NCI-H2107 treated with DMSO at 0.1 percent for 48 hours (cell line): ENCODE results near the gene PCBP1.
A peak's percentile ranks its signal among the peaks of the same experiment; 100 is the strongest.
"Not testable (repeated sequence)": the region's sequence is repeated elsewhere in the genome, so short reads cannot be mapped to it uniquely, and the experiment has no call there.

Experiments
- DNase-seq: peaks from one replicate; lab custom pipeline; 2025; ENCODE audit not compliant: unreplicated experiment; lab: John Stamatoyannopoulos, UW

The PCBP1 gene

DNA sequence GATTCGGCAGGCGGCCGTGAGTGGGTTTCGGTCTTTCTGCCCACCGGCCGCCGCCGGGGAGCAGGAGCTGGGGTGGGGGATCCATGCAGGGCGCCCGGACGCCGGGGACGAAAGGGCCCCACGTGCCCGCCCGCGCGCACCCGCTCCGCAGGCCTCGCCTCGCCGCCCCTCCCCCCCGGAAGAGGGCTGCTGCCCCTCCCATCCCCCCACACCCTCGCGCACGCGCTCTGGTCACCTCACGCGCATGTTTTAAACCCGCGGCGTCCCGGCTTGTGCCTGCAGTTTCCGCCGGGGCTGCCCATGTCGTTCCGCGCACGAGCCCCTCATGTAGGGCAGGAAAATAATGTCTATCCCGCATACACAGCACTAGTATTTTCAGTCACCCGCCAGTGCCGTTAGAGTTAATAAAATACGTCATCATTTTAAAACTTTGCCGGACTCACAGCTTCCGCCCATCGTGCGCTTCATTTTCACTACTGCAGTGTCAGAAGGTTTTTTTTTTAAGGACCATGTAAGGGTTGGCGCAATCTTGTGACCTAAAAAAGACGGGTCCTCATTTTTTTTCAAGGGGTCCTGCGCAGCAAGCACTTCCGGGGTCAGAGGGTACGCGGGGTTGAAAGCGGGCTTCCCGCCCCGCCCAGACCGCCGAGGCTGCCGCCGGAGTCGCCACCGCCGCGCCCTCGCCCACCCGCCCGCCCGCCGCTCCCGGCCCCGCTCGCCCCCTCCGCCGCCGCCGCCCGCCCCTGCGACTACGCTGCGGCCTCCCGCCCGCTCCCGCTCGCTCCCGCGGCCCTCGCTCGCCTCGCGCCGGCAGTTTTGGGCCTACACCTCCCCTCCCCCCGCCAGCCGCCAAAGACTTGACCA is at the start of gene PCBP1:
Gene PCBP1 (plus strand): TSS at position 640 of the 864 bp plus-strand sequence. CDS start 267 bp downstream, outside the sequence.
- peak; percentile 72 for DNase-seq

DNA sequence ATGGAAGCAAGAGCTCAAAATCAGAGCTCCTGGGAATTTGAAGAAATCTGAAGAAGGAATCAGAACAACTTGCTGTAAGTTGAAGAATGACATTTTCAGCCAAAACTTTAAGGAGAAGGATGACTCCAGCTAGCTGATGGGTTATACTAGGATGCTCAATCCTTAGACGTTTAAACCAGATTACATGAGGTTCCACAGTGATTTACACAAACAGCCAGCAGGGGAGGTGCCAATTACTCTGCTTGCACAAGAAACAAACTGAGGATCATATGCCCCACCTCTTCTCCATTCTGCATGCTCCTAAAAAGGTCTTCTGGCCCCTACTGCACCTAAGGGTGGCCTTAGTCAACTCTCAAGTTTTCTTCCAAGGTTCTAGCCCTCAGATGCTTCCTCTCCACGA is 47.9 kb upstream of the PCBP1 start:
- DNase-seq, result no peak

DNA sequence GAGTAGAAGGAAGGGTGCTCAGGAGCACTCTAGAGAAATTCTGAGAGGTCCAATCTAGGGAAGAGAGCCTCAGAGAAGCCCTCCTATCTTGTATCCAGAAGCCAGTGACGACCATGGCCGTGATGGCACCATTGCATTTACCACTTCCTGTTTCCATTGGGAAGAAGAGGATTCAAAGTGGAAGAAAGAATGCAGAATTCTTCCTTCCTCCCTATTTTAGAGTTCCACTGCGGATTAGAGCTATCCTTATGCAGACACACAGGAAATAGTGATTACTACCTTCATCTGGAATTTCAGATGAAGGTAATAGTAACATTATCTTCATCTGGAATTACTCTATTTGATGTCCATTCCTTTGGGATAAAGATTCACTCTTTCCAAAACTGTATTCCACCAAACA is 45.6 kb upstream of the PCBP1 start:
- no peak for DNase-seq

DNA sequence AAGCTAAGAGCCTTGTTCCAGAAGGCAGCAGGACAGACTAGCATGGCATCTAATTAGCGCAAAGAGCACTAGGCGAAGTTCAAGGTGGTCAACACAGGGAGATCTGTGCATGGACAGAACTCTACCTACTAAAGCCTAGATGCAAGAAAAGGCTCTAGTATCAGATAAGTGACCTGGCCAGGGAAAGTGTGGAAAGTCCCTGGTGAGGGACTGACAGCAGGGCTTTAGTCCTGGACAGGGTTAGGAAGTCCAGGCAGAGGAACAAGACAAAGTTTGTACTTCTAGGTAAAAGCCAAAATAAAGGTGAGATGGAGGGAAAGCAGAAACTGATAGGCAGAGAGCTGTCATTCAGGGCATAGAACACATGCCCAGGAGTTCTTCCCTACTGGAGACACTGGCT is 45.0 kb upstream of the PCBP1 start:
- DNase-seq, result no peak

DNA sequence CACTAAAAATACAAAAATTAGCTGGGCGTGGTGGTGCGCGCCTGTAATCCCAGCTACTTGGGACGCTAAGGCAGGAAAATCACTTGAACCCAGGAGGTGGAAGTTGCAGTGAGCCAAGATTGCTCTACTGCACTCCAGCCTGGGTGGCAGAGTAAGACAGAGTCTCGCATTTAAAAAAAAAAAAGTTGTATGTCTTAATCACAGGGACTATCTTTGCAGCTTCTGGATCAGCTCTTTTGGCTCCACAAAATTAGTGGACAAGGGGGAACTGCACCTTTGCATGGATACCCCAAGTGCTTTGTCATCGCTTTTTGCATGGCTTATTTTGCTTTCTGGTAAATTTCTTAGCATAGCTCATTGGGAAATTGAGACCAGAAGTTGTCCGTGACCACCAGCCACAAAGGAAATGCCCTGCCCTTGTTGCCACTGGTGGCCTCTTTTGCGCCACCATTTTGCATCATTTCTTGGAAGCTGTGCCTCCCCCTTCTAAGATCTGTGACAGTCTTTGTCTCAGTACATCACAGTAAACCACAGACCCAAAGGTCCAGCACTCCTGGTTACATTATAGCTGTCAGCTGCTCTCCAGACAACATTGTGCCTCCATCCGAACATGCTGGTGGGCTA is 43.9 kb upstream of the PCBP1 start:
- no peak for DNase-seq

DNA sequence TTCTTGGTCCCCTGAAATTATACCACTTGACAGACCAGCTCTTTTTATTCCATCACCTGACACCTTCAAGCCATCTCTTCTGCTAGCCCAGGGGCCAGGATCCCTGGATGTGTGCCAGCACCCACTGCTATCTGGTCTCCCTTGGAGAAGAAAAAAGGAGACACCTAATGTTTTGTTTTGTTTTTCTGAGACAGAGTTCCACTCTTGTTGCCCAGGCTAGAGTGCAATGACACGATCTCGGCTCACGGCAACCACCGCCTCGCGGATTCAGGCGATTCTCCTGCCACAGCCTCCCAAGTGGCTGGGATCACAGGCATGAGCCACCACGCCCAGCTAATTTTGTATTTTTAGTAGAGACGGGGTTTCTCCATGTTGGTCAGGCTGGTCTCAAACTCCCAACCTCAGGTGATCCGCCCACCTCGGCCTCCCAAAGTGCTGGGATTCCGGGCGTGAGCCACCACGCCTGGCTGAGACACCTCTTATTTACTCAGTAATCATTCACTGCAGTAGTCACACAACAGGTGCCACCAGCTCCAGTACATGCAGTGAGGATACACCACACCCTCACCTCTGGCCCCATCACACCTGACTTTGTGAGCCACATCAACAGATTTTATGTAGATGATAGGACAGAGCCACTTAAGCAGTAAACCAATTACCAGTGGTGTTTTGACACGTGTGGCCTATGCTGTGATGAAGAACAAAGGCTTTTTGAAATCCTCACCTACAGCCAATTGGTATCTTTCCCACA is 42.8 kb upstream of the PCBP1 start:
- no peak for DNase-seq

DNA sequence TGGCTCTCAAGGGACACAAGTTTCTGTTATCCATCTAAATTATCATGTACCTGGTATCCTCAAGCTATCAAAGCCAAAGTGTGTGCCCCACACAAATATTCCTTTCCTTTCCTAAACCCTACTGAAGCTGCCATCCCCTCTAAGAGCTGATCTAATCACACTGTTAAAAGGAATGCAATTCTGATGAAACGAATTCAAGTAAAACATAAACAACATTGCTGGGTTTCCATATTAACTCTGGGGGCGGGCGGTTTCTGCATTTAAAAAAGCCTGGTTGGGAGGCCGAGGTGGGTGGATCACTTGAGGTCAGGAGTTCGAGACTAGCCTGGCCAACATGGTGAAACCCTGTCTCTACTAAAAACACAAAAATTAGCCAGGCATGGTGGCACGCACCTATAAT is 41.9 kb upstream of the PCBP1 start:
- no peak for DNase-seq

DNA sequence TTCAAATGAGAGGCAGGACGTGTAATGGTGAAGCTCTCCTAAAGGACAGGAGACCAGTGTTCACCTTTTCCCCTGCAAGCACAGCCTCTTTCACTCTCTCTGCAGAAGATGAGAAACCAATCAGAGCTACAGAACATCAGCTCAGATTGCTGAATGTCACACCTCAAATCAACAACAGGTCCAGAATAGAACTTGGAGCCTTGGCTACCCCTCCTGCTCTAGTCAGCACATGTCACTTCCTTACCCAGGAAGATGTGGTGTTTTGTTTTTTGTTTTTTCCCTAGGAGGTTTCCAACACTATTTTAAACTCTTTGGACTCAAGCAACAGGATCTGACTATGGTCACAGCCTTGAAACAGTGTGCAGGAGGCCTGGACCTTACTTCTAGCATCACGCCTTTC is 41.3 kb upstream of the PCBP1 start:
- no peak for DNase-seq

DNA sequence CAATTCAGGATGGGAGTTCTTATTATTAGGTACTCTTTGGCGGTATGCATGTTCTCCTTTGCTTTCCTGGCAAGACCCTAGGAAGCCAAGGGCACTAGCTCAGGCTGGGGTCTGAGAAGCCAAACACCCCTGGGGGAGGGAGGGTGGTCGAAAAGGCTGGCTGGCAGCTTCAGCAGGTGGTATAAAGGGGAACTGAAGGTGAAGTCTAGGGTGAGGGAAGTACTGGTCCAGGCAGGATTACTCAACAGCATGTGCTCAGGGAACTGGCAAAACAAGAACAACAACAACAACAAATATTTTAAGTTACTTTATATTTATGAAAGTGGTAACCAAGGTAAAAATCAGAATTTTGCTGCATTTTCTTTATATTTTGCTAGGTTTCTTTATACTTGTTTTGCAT is 40.7 kb upstream of the PCBP1 start:
- no peak for DNase-seq

DNA sequence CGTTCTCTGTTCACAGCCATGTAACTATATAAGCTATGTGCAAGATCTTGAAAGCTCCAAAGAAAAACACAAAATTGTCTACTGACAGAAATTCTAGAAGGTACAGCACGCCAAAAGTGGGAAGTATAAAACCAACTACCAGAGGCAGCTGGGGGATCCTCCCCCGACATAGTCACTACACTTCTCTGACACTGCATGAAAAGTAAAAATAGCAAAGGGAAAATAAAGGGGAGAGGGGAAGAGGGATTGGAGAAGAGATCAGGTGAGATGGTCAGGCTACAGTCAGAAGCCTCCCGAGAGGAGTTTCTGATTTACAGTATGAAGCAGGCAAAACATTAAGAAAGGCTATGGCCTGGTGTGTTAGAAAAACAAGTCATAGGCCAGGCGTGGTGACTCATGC is 39.8 kb upstream of the PCBP1 start:
- no peak for DNase-seq

DNA sequence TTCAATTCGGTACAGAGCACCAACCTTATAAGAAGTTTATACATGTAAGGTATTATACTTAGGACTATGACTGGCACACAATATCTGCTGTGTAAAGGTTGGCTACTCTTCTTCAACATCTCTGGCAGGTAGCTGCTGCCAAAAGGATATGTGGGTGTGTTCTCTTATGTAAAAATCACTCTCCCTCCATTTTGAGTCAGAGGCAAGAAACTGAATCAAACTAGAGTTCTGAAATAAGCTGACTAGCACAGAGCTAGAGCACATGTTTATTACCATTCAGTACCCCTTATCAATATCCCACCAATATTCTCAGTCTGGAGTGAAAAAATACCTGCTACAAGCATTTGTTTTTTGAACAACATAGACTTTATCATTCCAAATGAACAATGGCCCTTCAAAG is 38.0 kb upstream of the PCBP1 start:
- no peak for DNase-seq

DNA sequence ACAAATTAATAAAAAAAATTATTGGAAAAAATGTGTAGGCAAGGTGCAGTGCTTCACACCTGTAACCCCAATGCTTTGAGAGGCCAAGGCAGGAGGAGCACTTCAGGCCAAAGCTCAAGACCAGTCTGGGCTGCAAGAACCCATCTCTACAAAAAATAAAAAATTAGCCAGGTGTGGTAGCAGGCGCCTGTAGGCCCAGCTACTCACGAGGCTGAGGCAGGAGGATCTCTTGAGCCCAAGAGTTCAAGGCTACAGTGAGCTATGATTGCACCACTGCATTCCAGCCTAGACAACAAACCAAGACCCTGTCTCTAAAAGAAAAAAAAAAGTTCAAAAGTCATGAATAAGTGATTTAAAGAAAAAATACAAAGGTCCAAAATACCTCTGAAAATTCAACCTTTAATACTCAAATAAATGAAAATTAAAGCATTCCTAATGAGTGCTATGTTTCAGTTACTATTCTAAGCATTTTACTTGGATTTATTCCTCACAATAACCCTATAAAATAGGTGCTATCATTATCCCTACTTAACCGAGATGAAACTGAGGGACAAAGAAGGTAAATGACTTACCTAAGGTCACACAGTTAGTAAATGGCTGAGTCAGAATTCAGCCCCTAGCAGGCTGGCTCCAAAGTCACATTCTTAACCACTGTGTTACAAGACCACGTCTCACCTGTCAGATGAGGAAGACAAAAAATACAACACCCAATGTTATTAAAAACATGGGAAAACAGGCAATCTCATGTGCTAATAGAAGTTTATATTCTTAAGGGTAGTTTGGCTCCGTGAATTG is 36.4 kb upstream of the PCBP1 start:
- DNase-seq, result no peak

DNA sequence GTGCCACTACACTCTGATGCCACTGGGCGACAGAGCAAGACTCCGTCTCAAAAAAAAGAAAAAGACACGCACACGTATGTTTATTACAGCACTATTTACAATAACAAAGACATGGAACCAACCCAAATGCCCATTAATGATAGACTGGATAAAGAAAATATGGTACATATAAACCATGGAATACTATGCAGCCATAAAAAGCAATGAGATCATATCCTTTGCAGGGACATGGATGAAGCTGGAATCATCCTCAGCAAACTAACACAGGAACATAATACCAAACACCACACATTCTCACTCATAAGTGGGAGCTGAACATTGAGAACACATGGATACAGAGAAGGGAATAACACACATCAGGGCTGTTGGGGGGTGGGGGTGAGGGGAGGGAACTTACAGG is 32.0 kb upstream of the PCBP1 start:
- DNase-seq, result not testable (repeated sequence)

DNA sequence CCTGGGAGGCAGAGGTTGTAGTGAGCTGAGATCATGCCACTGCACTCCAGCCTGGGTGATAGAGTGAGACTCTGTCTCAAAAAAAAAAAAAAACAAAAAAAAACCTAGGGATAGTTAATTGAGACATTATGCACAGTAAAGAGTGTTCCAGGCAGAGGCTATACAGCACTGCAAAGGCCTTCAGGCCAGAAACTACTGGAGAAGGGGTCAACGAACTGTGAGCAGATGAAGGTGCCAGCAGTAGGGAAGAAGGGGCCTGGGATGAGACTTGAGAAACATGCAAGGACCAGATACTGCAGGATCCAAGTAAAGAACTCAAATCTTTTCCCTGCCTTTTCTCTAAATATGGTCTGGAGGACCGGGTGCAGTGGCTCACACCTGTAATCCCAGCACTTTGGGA is 26.0 kb upstream of the PCBP1 start:
- DNase-seq, result no peak

DNA sequence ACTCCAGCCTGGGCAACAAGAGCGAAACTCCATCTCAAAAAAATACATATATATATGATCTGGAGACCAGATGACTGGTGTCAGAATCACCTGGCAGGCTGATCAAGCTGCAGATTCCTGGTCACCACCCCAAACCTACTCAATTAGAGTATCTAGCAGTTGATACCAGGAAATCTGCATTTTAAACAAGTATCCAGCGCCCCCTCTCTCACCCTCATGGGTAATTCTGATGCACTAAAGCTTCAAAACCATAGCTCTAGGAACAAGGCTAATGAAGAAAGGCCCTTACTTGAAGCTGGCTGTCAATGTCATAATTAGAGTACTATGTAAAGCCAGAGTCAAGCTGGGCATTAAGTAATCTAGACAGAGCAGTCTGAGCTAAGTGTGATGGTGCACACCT is 25.0 kb upstream of the PCBP1 start:
- no peak for DNase-seq

DNA sequence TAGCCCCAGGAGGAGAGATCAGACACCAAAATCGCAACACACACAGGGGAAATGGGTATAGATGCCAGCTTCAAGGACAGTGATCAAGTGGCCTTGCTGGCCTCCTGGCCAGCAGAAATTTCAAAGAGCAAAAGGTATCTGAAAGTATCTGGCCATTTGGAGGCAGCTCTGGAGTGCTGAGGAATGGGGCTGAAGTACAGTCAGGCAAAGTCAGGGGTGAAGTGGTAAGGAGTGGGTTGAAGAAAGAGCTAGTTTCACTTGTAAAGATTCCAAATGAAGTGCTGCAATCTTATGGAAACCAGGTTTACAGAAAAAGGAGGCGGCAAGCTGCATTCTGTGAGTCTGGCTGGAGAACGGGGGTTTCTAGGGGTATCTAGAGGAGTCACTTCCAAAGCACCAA is 19.2 kb upstream of the PCBP1 start:
- DNase-seq, result no peak

DNA sequence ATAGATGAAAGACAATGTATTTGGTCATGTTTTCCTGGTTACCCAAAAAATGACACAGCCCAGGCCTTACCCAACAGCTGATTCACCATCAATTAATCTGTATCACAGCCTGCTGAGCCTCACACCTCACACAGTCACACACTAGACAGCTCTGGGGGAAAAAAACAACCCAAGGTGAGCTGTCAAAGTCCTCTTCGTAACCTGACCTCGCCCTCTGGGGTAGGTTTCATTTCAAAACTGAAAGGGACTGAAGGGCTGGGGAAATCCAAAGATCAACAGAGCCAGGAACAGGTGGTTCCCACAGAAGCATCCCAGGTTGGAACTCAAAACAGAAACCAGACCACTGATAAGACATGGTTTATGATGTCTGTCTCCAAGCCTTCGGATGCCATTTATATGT is 18.2 kb upstream of the PCBP1 start:
- peak; percentile 71 for DNase-seq

DNA sequence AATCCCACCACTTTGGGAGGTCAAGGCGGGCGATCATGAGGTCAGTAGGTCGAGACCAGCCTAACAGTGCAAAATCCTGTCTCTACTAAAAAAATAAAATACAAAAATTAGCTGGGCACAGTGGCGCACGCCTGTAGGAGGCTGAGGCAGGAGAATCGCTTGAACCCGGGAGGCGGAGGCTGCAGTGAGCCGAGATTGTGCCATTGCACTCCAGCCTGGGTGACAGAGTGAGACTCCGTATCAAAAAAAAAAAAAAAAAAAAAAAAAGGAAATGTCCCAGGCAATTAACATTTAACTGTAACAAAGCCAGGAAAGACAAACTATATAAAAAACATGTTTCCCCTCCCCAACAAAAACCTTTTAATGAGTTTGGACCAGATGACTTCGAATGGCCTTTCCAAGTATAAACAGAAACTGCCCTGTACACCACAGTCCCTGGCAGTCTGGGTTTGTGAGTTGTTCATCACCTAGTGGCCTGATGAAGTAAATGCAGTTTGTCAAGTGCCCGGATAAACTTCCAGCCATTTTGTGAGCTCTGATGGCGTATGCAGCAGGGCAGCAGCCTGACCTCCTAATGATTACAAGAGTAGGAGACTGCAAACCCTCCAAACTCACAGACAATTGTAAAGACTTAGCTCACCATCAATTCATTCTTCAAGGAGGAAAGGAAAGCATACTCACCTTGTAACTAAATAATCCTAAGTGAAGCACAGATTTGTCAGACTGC is 16.6 kb upstream of the PCBP1 start:
- peak; percentile 83 for DNase-seq

DNA sequence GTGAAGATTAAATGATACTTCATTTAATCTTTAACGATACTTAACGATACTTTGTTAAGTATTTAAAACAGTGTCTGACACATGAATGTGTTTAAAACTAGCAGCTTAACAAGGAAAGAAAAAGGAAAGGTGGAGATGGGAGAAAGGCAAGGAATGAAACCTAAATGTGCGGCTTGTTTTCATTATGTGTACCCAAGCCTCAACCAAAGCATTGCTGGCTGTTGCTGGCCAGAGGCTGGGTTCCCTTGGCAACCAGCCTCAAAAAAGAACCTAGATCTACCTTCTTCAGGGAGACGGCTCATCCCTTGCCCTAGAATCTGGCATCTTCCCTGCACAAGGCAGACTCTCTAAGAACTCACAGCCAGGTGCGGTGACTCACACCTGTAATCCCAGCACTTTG is 13.8 kb upstream of the PCBP1 start:
- DNase-seq, result no peak

DNA sequence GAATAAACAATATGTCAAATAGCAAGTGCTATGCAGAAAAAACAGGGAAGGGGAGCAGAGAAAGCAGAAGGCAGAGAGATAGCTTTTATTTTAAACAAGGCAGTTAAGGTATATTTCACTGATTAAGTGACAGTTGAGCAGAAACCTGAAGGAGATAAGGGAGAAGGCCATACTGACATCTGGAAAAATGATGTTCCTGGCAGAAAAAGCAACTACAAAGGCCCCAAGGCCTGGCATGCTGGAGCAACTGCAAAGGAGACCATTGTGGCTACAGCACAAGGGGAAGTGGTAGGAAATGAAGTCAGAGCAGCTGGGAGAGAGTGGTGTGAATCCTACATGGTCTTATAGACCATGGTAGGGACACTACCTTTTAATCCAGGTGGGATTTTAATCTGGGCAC is 8.9 kb upstream of the PCBP1 start:
- no peak for DNase-seq
